SH-SY5Y (cell line): Measurements from ENCODE around the gene PTPRG.

Experiments
- GATA2 ChIP-seq: IDR thresholded peaks from 2 replicates; pipeline ENCODE4 v1.6.1; 2011; ENCODE audit warnings: mild to moderate bottlenecking, low read depth, low read length
- GATA3 ChIP-seq: IDR thresholded peaks from 2 replicates; pipeline ENCODE4 v1.6.1; 2011; ENCODE audit warnings: low read depth, mild to moderate bottlenecking, low read length, moderate library complexity

GRCh38 chr3:61789861-61790260 lies 228.5 kb downstream of the PTPRG start:
- TF ChIP-seq GATA3: no peak
- no peak for TF ChIP-seq GATA2
